Colonic mucosa (tissue), 4 donors: ENCODE results near the gene CCDC9B. TPM values are rescaled to one million over a fixed set of nuclear protein-coding genes. Genes with fewer than 3 reads are reported as not detected.

ENCODE experiments used
- DNase-seq: peaks from one replicate; pipeline ENCODE4 v3.0.0-alpha.2; 2020
- H3K27ac ChIP-seq: fragments of 200-600 bp; one replicate; pipeline ENCODE4 v1.8.0; 2021
- H3K27me3 ChIP-seq: fragments of 200-600 bp; one replicate; pipeline ENCODE4 v1.8.0; 2021
- H3K36me3 ChIP-seq: fragments of 200-600 bp; one replicate; pipeline ENCODE4 v1.8.0; 2021
- H3K4me1 ChIP-seq: fragments of 200-600 bp; one replicate; pipeline ENCODE4 v1.8.0; 2021; ENCODE audit warnings: mild to moderate bottlenecking
- H3K4me3 ChIP-seq: fragments of 200-600 bp; one replicate; pipeline ENCODE4 v1.8.0; 2021
- H3K9ac ChIP-seq, 2 donors: one replicate each; pipeline ENCODE4 v1.7.0; 2013; ENCODE audit warnings: control low read depth in 2 of 2, low read depth in 2 of 2, low read length in 2 of 2
- H3K9me3 ChIP-seq: fragments of 200-600 bp; one replicate; pipeline ENCODE4 v1.8.0; 2021
- intact Hi-C: fragments of 100-400 bp; cut with DNase I; formaldehyde crosslinking; loops from one replicate; pipeline ENCODE4 v1.14.1; 2022
- total RNA-seq, 2 donors: library from RNA; stranded (reverse); fragmentation: NEBNext Ultra II Directional in 1 of 2; extraction: Animal tissue kit (Norgen Biotek cat#: 25700) in 1 of 2; gene quantifications; one replicate each; pipeline ENCODE4 v1.2.1, GENCODE V29; 2021
- TF ChIP-seq, protein P1 (sequence below): fragments of 200-600 bp; IDR thresholded peaks from one replicate; pipeline ENCODE4 v1.8.0; 2022; ENCODE audit warnings: antibody characterized with exemption, mild to moderate bottlenecking
- donor health status: healthy.
- donor health status: DM: no; HTN: no; CAD: no.
- donor health status: DM: no; HTN: no; CAD: no.

CCDC9B gene
- total RNA-seq, 2 donors from 2014 or later = 13.1 to 28.7 TPM

DNA sequence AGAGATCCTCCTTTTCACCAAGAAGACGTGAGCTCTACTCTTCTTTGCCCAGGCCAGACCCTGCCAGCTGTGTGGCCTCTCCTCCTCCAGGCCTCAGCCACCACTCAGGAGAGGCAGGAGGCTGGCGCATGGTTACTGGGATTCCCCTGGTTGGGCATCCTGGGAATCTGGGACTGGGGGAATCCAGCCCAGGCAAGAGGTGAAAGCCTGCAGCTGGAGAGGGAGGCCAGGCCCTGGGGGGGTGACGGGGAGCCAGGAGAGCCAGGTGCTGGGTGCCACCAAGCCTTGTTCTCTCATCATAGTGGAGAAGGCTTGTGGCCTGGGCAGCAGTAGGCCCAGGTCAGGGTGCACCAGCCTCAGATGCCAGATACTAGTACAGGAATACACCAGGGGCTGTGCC, 6.2 kb downstream of the CCDC9B start:
- TF ChIP-seq, protein P1, sequence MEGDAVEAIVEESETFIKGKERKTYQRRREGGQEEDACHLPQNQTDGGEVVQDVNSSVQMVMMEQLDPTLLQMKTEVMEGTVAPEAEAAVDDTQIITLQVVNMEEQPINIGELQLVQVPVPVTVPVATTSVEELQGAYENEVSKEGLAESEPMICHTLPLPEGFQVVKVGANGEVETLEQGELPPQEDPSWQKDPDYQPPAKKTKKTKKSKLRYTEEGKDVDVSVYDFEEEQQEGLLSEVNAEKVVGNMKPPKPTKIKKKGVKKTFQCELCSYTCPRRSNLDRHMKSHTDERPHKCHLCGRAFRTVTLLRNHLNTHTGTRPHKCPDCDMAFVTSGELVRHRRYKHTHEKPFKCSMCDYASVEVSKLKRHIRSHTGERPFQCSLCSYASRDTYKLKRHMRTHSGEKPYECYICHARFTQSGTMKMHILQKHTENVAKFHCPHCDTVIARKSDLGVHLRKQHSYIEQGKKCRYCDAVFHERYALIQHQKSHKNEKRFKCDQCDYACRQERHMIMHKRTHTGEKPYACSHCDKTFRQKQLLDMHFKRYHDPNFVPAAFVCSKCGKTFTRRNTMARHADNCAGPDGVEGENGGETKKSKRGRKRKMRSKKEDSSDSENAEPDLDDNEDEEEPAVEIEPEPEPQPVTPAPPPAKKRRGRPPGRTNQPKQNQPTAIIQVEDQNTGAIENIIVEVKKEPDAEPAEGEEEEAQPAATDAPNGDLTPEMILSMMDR = no peak
- Histone ChIP-seq H3K36me3 (no peaks in the 10 kb centered on the region), H3K27ac (peak overlapping the region; percentile 76), H3K4me3 (no peak overlapping the region), H3K9ac (no peak overlapping the region), H3K9me3 (no peaks in the 10 kb centered on the region), H3K4me1 (peaks cover 20% of the 10 kb centered on the region), H3K27me3 (no peaks in the 10 kb centered on the region)
- intact Hi-C loops = no loop called here
- DNase-seq = no peak

DNA sequence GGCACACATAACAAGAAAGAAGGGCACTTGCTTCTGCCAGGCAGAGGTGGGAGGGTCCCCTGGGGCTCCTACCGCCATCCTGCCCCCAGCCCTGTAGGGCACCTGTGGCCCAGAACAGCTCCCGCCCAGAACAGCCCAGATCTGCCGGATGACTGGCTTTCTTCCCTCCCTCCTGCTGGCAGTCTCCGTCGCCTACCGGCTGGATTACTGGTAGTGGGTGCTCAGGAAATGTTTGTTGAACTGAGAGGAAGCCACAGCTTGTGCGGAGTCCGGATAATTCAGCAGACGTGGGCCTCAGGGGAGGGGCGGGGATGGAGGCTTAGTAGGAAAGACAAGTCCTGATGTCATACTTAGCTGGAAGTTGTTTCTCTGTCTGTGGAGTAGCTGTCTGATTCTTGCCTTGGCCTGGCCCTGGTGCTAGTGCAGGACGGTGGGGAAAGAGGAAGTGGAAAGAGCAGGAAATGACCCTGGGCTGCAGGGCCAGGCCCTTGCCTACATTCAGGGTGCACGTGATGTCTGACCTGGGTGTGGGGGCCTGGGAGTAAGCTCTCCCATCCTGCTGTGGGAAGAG, 6.7 kb downstream of the CCDC9B start:
- TF ChIP-seq, protein P1 = no peak
- Histone ChIP-seq H3K36me3 (no peaks in the 10 kb centered on the region), H3K9ac (peak overlapping the region; percentile 46 to 56), H3K27me3 (no peaks in the 10 kb centered on the region), H3K4me1 (peaks cover 17% of the 10 kb centered on the region), H3K4me3 (no peak overlapping the region), H3K9me3 (no peaks in the 10 kb centered on the region), H3K27ac (peak overlapping the region; percentile 76)
- intact Hi-C loops = no loop called here
- DNase-seq = peak; percentile 47

DNA sequence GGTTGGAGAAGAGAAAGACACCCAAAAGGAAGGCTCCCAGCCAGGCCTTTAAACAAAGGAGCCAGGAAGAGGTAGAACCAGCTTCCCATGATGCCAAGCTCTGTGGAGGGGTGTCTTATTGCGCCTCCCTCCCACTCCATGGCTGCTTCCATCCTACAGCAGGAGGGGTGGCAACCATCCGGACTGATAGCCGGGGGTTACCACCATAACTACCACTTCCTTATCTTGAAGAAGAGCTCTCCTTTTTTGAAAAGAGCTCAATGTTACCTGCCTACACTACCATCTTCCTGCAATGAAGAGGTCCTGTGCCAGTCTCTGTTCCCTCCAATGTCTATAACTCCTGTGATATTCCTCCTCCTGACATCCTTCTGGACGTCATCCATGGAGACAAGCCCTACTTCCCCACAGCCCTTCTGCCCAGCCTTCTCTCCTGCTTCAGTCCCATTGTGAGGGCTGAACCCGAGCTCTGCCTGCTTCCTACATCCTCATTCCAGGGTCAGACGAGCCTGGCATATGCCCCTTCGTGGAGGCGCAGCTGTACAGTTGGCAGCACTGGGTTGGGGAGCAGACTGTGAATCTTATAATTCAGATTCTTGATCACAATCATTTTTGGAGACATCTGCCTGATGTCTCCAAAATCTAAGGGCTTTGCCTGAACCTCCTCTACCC, 8.5 kb downstream of the CCDC9B start:
- TF ChIP-seq, protein P1 = no peak
- peak overlapping the region; percentile 6 for H3K27ac ChIP-seq
- intact Hi-C loops = no loop called here

DNA sequence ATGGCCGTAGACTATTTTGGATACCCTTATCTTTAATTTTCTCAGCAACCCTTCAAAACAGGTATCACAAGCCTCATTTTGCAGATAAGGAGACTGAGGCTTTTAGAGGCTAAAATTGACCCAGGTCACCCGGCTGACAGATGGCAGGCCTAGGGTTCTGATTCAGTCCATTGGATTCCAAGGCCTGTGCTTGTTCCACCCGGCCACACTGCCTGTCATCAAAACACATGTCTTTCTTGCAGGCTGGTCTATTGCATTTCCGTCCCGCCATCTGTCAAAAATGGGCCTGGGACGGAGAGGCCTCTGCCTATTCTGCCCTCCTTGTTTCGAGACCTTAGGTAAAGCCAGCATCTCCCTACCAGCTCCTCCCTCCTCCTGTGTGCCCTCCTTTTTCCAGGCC, 9.1 kb downstream of the CCDC9B start:
- H3K27ac ChIP-seq = peak overlapping the region; percentile 6
- no peak overlapping the region for H3K9ac ChIP-seq
- TF ChIP-seq, protein P1 = no peak
- DNase-seq = no peak
- peaks cover 10% of the 10 kb centered on the region for H3K4me1 ChIP-seq
- no peaks in the 10 kb centered on the region for H3K36me3 ChIP-seq
- H3K9me3 ChIP-seq = no peaks in the 10 kb centered on the region
- no peaks in the 10 kb centered on the region for H3K27me3 ChIP-seq
- intact Hi-C loops = no loop called here
- no peak overlapping the region for H3K4me3 ChIP-seq

More for the DNA sequence above, 8.5 kb downstream of the CCDC9B start:
- H3K36me3 ChIP-seq = no peaks in the 10 kb centered on the region
- H3K9me3 ChIP-seq = no peaks in the 10 kb centered on the region
- H3K4me3 ChIP-seq = no peak overlapping the region
- no peak overlapping the region for H3K9ac ChIP-seq
- peaks cover 11% of the 10 kb centered on the region for H3K4me1 ChIP-seq
- H3K27me3 ChIP-seq = no peaks in the 10 kb centered on the region
- DNase-seq = no peak

DNA sequence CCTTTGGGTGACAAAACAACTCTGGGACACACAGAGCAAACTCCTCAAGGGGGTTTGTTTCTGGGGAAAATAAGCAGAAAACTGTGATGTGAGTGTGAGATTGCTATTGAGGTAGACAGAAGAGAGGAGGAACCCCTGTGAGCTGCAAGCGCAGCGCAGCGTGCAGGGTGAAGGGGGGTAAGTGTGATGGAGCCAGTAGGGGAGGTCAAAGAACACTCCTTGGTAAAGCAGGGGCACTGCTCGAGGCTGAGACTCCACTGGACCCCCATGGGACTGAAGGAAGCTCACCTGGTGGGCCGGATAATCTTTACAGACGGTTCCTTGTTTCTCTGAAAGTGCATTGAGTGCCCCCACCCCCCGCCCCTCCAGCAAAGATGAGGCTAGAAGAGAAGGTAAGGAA, 9.7 kb downstream of the CCDC9B start:
- H3K27ac ChIP-seq = no peak overlapping the region
- peaks cover 10% of the 10 kb centered on the region for H3K4me1 ChIP-seq
- H3K27me3 ChIP-seq = no peaks in the 10 kb centered on the region
- no peak overlapping the region for H3K9ac ChIP-seq
- TF ChIP-seq, protein P1 = no peak
- intact Hi-C loops = no loop called here
- no peak overlapping the region for H3K4me3 ChIP-seq
- no peaks in the 10 kb centered on the region for H3K9me3 ChIP-seq
- no peaks in the 10 kb centered on the region for H3K36me3 ChIP-seq
- DNase-seq = no peak
